ENCODE measurements around the gene TGIF2. TPM values are rescaled to one million over a fixed set of nuclear protein-coding genes. Genes with fewer than 3 reads are reported as not detected.

Gene TGIF2
- total RNA-seq, 1 experiment from 2014 or later, result 17.1 TPM

DNA sequence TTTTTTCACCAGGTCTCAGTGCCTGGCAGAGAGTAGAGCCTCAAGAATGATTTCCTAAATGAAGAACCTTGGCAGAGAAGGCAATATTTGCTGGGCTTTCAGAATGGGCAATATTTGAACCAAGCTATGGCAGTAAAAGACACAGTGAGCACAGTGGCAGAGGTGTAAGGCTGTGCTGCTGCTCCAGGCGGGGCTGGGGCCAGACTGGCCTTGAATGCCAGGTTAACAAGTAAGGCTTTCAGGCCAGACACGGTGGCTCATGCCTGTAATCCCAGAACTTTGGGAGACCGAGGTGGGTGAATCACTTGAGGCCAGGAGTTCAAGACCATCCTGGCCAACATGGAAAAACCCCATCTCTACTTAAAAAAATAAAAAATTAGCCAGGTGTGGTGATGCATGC, 40.6 kb upstream of the TGIF2 start:
- Histone ChIP-seq H4K20me1 (ENCODE audit: insufficient read depth) (no peaks in the 10 kb centered on the region), H3K79me2 (ENCODE audit: insufficient read depth, low read length) (no peaks in the 10 kb centered on the region), H3K4me1 (ENCODE audit: control insufficient read depth in 1 of 2, insufficient read depth in 2 of 2, low read length in 2 of 2) (no peaks in the 10 kb centered on the region), H3K9me3 (ENCODE audit: control insufficient read depth in 1 of 2, insufficient read depth in 1 of 2, low read depth in 1 of 2, low read length in 2 of 2) (no peaks in the 10 kb centered on the region), H3K27ac (ENCODE audit: low read depth, low read length) (no peak overlapping the region), H2AFZ (ENCODE audit: low read depth, low read length, poor library complexity, severe bottlenecking) (no peak overlapping the region), H3K36me3 (ENCODE audit: control insufficient read depth in 1 of 2, insufficient read depth in 2 of 2, low read length in 2 of 2) (peaks cover 0 to 2% of the 10 kb centered on the region in 2 experiments; a peak in 1 of 4 replicates), H3K9me2 (ENCODE audit: insufficient read depth) (no peaks in the 10 kb centered on the region), H3K4me2 (ENCODE audit: low read length) (no peak overlapping the region), H3K4me3 (replicated peaks in 1 of 2; ENCODE audit: low read depth in 1 of 2, low read length in 2 of 2) (no peak overlapping the region), H3K9ac (ENCODE audit: low read length) (no peak overlapping the region), H3K27me3 (ENCODE audit: insufficient read depth, low read length) (no peaks in the 10 kb centered on the region)
- RAD21 ChIA-PET (ENCODE audit: low non-redundant PET in 1 of 2, low total read pairs in 2 of 2, uncharacterized antibody in 2 of 2, unreplicated experiment in 2 of 2), result no interaction called here
- BruUV-seq (replicated peaks), result no TSS peak
- DNase-seq (ENCODE audit: low read depth, low spot score) (no peak), ATAC-seq (no peak)
- TF ChIP-seq, protein P1, sequence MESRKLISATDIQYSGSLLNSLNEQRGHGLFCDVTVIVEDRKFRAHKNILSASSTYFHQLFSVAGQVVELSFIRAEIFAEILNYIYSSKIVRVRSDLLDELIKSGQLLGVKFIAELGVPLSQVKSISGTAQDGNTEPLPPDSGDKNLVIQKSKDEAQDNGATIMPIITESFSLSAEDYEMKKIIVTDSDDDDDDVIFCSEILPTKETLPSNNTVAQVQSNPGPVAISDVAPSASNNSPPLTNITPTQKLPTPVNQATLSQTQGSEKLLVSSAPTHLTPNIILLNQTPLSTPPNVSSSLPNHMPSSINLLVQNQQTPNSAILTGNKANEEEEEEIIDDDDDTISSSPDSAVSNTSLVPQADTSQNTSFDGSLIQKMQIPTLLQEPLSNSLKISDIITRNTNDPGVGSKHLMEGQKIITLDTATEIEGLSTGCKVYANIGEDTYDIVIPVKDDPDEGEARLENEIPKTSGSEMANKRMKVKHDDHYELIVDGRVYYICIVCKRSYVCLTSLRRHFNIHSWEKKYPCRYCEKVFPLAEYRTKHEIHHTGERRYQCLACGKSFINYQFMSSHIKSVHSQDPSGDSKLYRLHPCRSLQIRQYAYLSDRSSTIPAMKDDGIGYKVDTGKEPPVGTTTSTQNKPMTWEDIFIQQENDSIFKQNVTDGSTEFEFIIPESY (IDR thresholded peaks at IDR 0.05; ENCODE audit: extremely low read depth, insufficient replicate concordance, low read length), result no peak
- TF ChIP-seq EZH2phosphoT487 (IDR thresholded peaks at IDR 0.05; ENCODE audit: borderline replicate concordance) (no peak), SP1 (IDR thresholded peaks at IDR 0.05; ENCODE audit: low read depth) (no peak), FOSL1 (IDR thresholded peaks at IDR 0.05; ENCODE audit: low read depth) (no peak), JUND (IDR thresholded peaks at IDR 0.05) (no peak), POLR2AphosphoS5 (IDR thresholded peaks at IDR 0.05; ENCODE audit: low read depth, low read length) (no peak), RAD21 (IDR thresholded peaks at IDR 0.05; ENCODE audit: low read depth) (no peak), CEBPB (IDR thresholded peaks at IDR 0.05; ENCODE audit: low read depth) (no peak)
- TF ChIP-seq, protein P2, sequence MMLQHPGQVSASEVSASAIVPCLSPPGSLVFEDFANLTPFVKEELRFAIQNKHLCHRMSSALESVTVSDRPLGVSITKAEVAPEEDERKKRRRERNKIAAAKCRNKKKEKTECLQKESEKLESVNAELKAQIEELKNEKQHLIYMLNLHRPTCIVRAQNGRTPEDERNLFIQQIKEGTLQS (IDR thresholded peaks at IDR 0.05), result no peak
- TF ChIP-seq, protein P3, sequence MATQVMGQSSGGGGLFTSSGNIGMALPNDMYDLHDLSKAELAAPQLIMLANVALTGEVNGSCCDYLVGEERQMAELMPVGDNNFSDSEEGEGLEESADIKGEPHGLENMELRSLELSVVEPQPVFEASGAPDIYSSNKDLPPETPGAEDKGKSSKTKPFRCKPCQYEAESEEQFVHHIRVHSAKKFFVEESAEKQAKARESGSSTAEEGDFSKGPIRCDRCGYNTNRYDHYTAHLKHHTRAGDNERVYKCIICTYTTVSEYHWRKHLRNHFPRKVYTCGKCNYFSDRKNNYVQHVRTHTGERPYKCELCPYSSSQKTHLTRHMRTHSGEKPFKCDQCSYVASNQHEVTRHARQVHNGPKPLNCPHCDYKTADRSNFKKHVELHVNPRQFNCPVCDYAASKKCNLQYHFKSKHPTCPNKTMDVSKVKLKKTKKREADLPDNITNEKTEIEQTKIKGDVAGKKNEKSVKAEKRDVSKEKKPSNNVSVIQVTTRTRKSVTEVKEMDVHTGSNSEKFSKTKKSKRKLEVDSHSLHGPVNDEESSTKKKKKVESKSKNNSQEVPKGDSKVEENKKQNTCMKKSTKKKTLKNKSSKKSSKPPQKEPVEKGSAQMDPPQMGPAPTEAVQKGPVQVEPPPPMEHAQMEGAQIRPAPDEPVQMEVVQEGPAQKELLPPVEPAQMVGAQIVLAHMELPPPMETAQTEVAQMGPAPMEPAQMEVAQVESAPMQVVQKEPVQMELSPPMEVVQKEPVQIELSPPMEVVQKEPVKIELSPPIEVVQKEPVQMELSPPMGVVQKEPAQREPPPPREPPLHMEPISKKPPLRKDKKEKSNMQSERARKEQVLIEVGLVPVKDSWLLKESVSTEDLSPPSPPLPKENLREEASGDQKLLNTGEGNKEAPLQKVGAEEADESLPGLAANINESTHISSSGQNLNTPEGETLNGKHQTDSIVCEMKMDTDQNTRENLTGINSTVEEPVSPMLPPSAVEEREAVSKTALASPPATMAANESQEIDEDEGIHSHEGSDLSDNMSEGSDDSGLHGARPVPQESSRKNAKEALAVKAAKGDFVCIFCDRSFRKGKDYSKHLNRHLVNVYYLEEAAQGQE (IDR thresholded peaks at IDR 0.05; ENCODE audit: low read depth), result no peak
- TF ChIP-seq, protein P4, sequence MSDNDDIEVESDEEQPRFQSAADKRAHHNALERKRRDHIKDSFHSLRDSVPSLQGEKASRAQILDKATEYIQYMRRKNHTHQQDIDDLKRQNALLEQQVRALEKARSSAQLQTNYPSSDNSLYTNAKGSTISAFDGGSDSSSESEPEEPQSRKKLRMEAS (IDR thresholded peaks at IDR 0.05), result no peak
- intact Hi-C loops (cut with micrococcal nuclease), result no loop called here
- CTCF ChIA-PET, result no interaction called here
- POLR2A ChIA-PET, result no interaction called here
